Tibial nerve (tissue), 4 donors: Measurements from ENCODE around the gene IL6ST. TPM values are rescaled to one million over a fixed set of nuclear protein-coding genes. Genes with fewer than 3 reads are reported as not detected.
"Not testable (repeated sequence)": the region's sequence is repeated elsewhere in the genome, so short reads cannot be mapped to it uniquely, and the experiment has no call there.

Experiments
- DNase-seq, 2 donors: peaks; one replicate each; pipeline ENCODE4 v3.0.0-alpha.2; 2019; ENCODE audit warnings: low spot score in 2 of 2
- H3K27ac ChIP-seq, 4 donors: fragments of 200-600 bp; sonication (generic) in 3 of 4; one replicate each; pipeline ENCODE4 v1.5.1; 2017 to 2019; ENCODE audit warnings: mild to moderate bottlenecking in 1 of 4
- H3K27me3 ChIP-seq, 2 donors: fragments of 200-600 bp; sonication (generic) in 1 of 2; one replicate each; pipeline versions ENCODE4 v1.5.1 to v1.6.0; 2017 to 2019
- H3K36me3 ChIP-seq, 3 donors: fragments of 200-600 bp; sonication (generic); one replicate each; pipeline ENCODE4 v1.5.1; 2018 to 2019
- H3K4me1 ChIP-seq, 4 donors: fragments of 200-600 bp; sonication (generic) in 3 of 4; one replicate each; pipeline ENCODE4 v1.5.1; 2017 to 2019
- H3K4me3 ChIP-seq, 4 donors: fragments of 200-600 bp; sonication (generic) in 3 of 4; one replicate each; pipeline ENCODE4 v1.5.1; 2017 to 2019; ENCODE audit warnings: mild to moderate bottlenecking in 1 of 4, moderate library complexity in 1 of 4
- H3K9me3 ChIP-seq, 4 donors: fragments of 200-600 bp; sonication (generic) in 3 of 4; one replicate each; pipeline ENCODE4 v1.5.1; 2017 to 2019
- EP300 ChIP-seq, 2 donors: sonication (generic); formaldehyde crosslinking; IDR thresholded peaks; one replicate each; pipeline ENCODE4 v1.6.1; 2017; ENCODE audit warnings: antibody characterized with exemption in 2 of 2, mild to moderate bottlenecking in 1 of 2
- POLR2A ChIP-seq, 2 donors: fragments of 450-650 bp; IDR thresholded peaks; one replicate each; pipeline ENCODE4 v1.6.1; 2017; ENCODE audit warnings: antibody characterized with exemption in 2 of 2, mild to moderate bottlenecking in 2 of 2, moderate library complexity in 2 of 2
- WGBS, 2 donors: methylation state at CpG; one replicate each; pipeline ENCODE4 v1.1.5; 2018; 5-methylcytosine and 5-hydroxymethylcytosine counted together
- total RNA-seq, 4 donors: library from RNA; depleted of rRNA; stranded (reverse); fragments of >200 nt; gene quantifications; one replicate each; pipeline ENCODE4 v1.1.0, GENCODE V29; 2016
- TF ChIP-seq, protein P1 (sequence below), 5 experiments: fragments of 200-600 bp in 3 of 5; fragments of 450-650 bp in 2 of 5; sonication (generic) in 3 of 5; IDR thresholded peaks; one replicate each; pipeline ENCODE4 v1.5.1; 2016 to 2019; ENCODE audit warnings: antibody characterized with exemption in 5 of 5, mild to moderate bottlenecking in 3 of 5, moderate library complexity in 2 of 5

Gene IL6ST
- total RNA-seq, 4 donors from 2014 or later = 368 to 466 (median 413) TPM

DNA sequence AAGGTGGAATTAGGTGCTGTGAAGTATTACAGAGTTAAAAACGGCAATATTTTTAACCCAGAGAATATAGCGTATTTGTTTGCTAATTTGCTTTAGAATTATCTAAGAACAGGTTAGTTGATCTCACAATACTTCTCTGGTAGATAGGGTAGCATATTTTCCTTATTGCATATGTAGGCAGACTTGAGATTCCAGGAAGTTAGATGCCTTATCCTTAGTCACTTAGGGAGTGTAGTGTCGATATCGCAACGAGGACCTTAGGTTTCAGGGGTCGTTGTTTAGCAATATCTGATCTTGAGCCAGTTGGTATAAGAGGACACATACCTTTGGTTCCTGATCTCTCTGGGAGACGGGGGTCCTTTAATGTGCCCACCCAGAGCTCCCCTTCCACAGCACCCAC, 28.5 kb upstream of the IL6ST start:
- no peak overlapping the region for H3K27ac ChIP-seq
- no peaks in the 10 kb centered on the region for H3K27me3 ChIP-seq
- H3K36me3 ChIP-seq = no peaks in the 10 kb centered on the region
- no peak for DNase-seq
- no peaks in the 10 kb centered on the region for H3K9me3 ChIP-seq
- H3K4me1 ChIP-seq = peaks cover 0 to 4% (median 0%) of the 10 kb centered on the region in 4 donors
- H3K4me3 ChIP-seq = no peak overlapping the region
- 87 to 89% methylated on average over 7 of the region's 7 CpGs for WGBS, 2 donors
- no peak for TF ChIP-seq POLR2A (IDR thresholded peaks at IDR 0.05)
- TF ChIP-seq, protein P1, sequence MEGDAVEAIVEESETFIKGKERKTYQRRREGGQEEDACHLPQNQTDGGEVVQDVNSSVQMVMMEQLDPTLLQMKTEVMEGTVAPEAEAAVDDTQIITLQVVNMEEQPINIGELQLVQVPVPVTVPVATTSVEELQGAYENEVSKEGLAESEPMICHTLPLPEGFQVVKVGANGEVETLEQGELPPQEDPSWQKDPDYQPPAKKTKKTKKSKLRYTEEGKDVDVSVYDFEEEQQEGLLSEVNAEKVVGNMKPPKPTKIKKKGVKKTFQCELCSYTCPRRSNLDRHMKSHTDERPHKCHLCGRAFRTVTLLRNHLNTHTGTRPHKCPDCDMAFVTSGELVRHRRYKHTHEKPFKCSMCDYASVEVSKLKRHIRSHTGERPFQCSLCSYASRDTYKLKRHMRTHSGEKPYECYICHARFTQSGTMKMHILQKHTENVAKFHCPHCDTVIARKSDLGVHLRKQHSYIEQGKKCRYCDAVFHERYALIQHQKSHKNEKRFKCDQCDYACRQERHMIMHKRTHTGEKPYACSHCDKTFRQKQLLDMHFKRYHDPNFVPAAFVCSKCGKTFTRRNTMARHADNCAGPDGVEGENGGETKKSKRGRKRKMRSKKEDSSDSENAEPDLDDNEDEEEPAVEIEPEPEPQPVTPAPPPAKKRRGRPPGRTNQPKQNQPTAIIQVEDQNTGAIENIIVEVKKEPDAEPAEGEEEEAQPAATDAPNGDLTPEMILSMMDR (IDR thresholded peaks at IDR 0.05) = no peak
- TF ChIP-seq EP300 (IDR thresholded peaks at IDR 0.05) = no peak

DNA sequence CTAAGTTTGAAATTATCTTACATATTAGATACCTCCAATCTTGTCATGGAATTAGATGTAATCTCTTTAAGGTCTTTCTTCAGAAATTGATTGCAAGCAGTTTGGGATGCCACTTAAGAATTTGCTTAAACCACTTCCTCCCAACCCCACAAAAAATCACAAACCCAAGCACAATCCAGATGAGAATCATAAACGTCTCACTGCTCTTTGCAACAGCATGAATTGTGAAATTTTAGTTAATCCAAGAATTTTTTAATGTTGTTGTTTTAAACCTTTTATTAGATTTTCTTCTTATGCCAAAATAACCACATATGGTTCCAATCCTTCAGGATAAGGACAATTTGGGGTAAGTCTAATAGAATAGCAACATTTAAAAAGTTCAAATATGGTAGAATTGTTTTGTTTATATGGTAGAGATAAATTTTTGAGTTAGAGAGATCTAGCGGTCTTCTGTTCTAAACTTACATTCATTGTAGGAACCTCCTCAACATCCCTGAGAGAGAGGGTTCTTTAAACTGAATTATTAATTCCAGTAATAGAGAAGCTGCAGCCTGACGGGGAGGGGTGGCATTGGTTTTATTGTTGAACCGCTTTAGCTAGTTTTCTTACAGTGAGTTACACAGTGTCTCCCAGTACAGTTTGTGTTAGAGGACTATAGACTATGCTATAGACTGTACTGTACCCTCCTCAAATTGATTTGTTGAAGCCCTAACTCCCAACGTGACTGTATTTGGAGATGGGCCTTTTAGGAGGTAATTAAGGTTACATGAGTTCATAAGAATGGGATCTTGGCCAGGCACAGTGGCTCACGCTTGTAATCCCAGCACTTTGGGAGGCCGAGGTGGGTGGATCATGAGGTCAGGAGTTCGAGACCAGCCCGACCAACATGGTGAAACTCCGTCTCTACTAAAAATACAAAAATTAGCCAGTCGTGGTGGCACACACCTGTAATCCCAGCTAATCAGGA, 24.8 kb upstream of the IL6ST start:
- no peaks in the 10 kb centered on the region for H3K27me3 ChIP-seq
- peaks cover 0 to 4% (median 0%) of the 10 kb centered on the region in 4 donors for H3K4me1 ChIP-seq
- TF ChIP-seq, protein P1 (IDR thresholded peaks at IDR 0.05) = no peak
- no peak for TF ChIP-seq EP300 (IDR thresholded peaks at IDR 0.05)
- no peak for TF ChIP-seq POLR2A (IDR thresholded peaks at IDR 0.05)
- H3K4me3 ChIP-seq = no peak overlapping the region
- 53 to 66% methylated on average over 11 of the region's 11 CpGs for WGBS, 2 donors
- no peak for DNase-seq
- H3K9me3 ChIP-seq = no peaks in the 10 kb centered on the region
- H3K27ac ChIP-seq = peak overlapping the region in 2 of 4 donors; percentile 15 to 19
- H3K36me3 ChIP-seq = no peaks in the 10 kb centered on the region

DNA sequence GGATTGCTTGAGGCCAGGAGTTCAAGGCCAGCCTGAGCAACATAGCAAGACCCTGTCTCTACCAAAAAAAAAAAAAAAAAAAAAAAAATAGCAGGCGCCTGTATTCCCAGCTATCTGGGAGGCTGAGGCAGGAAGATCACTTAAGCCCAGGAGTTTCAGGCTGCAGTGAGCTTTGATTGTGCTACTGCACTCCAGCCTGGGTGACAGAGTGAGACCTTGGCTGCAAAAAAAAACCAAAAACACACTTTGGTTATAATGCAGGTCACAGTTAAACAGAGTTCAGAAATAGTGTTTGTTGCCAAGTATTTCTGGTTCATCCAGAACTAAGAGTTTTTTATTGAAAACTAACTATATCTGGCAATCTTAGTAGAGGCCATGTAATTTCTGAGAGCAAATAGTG, 24.1 kb upstream of the IL6ST start:
- Histone ChIP-seq H3K36me3 (no peaks in the 10 kb centered on the region), H3K27ac (no peak overlapping the region), H3K9me3 (no peaks in the 10 kb centered on the region), H3K4me3 (no peak overlapping the region), H3K4me1 (peaks cover 0 to 4% (median 0%) of the 10 kb centered on the region in 4 donors), H3K27me3 (no peaks in the 10 kb centered on the region)
- 73 to 81% methylated on average over 1 of the region's 1 CpG for WGBS, 2 donors
- DNase-seq = no peak
- TF ChIP-seq POLR2A (IDR thresholded peaks at IDR 0.05) (no peak), EP300 (IDR thresholded peaks at IDR 0.05) (no peak)
- TF ChIP-seq, protein P1 (IDR thresholded peaks at IDR 0.05) = no peak

DNA sequence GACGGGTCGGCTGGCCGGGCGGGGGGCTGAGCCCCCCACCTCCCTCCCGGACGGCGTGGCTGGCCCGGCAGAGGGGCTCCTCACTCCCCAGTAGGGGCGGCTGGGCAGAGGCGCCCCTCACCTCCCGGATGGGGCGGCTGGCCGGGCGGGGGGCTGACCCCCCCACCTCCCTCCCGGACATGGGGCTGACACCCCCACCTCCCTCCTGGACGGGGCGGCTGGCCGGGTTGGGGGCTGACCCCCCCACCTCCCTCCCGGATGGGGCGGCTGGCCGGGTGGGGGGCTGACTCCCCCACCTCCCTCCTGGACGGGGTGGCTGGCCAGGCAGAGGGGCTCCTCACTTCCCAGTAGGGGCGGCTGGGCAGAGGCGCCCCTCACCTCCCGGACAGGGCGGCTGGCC, 19.9 kb upstream of the IL6ST start:
- not testable (repeated sequence) for H3K4me1 ChIP-seq, H3K27me3 ChIP-seq, DNase-seq, H3K9me3 ChIP-seq, H3K27ac ChIP-seq, H3K4me3 ChIP-seq, H3K36me3 ChIP-seq
- WGBS, 2 donors = no CpG with 5 or more reads among the region's 26 CpGs

DNA sequence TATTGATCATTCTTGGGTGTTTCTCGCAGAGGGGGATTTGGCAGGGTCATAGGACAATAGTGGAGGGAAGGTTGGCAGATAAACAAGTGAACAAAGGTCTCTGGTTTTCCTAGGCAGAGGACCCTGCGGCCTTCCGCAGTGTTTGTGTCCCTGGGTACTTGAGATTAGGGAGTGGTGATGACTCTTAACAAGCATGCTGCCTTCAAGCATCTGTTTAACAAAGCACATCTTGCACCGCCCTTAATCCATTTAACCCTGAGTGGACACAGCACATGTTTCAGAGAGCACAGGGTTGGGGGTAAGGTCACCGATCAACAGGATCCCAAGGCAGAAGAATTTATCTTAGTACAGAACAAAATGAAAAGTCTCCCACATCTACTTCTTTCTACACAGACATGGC, 19.2 kb upstream of the IL6ST start:
- DNase-seq, H3K4me1 ChIP-seq, H3K4me3 ChIP-seq, H3K27ac ChIP-seq, H3K36me3 ChIP-seq, H3K9me3 ChIP-seq, H3K27me3 ChIP-seq: not testable (repeated sequence)
- WGBS, 2 donors = 72 to 77% methylated on average over 2 of the region's 5 CpGs

DNA sequence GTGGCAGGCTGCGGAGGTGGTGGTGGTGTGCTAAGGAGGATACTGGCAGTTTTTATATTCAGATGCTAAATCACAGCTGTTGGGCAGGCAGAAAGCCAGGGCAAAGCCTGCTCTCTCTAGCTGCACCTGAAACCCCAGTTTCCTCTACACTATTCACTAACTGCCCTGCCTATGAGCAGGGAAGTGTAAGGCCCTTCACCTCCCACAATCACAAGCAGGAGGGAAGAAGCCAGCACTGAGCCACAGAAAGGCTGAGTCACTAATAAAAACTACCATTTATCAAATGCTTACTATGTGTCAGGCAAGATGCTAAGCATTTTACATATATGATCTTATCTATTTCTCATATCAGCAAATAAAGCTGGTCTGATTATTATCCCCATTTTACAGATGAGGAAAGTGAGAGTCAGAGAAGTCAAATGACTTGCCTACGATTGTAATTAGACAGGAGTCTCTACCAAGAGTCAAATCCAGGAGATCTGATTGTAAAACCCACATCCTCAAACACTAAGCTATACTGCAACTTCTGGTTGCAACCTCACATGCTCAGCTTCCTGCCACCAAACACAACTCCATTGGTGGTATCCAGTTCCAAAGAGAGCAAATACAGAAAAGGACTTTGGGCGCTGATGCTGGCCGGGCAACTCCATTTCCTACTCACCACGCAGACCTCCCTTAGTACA, 17.7 kb upstream of the IL6ST start:
- Histone ChIP-seq H3K27me3 (no peaks in the 10 kb centered on the region), H3K36me3 (no peaks in the 10 kb centered on the region), H3K4me3 (no peak overlapping the region), H3K4me1 (no peaks in the 10 kb centered on the region), H3K27ac (no peak overlapping the region), H3K9me3 (no peaks in the 10 kb centered on the region)
- DNase-seq = no peak
- TF ChIP-seq POLR2A (IDR thresholded peaks at IDR 0.05) (no peak), EP300 (IDR thresholded peaks at IDR 0.05) (no peak)
- TF ChIP-seq, protein P1 (IDR thresholded peaks at IDR 0.05) = no peak
- 84 to 89% methylated on average over 5 of the region's 5 CpGs for WGBS, 2 donors
